DND-41 (cell line): ENCODE data around the gene GNAO1.

Source experiments
- EZH2 ChIP-seq: IDR thresholded peaks from 3 replicates; pipeline ENCODE4 v1.6.1; 2012; ENCODE audit warnings: borderline replicate concordance, low read depth, mild to moderate bottlenecking, moderate library complexity, low read length, inconsistent platforms; ENCODE audit not compliant: severe bottlenecking
- TF ChIP-seq, protein P1 (sequence below): IDR thresholded peaks from 2 replicates; pipeline ENCODE4 v1.5.1; 2012; ENCODE audit warnings: borderline replicate concordance, low read length, moderate library complexity, mild to moderate bottlenecking; ENCODE audit not compliant: poor library complexity, severe bottlenecking; ENCODE audit errors: extremely low read depth

GRCh38 chr16:56190677-56191155 lies 573 bp upstream of the GNAO1 start:
- TF ChIP-seq, protein P1, sequence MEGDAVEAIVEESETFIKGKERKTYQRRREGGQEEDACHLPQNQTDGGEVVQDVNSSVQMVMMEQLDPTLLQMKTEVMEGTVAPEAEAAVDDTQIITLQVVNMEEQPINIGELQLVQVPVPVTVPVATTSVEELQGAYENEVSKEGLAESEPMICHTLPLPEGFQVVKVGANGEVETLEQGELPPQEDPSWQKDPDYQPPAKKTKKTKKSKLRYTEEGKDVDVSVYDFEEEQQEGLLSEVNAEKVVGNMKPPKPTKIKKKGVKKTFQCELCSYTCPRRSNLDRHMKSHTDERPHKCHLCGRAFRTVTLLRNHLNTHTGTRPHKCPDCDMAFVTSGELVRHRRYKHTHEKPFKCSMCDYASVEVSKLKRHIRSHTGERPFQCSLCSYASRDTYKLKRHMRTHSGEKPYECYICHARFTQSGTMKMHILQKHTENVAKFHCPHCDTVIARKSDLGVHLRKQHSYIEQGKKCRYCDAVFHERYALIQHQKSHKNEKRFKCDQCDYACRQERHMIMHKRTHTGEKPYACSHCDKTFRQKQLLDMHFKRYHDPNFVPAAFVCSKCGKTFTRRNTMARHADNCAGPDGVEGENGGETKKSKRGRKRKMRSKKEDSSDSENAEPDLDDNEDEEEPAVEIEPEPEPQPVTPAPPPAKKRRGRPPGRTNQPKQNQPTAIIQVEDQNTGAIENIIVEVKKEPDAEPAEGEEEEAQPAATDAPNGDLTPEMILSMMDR: no peak
- TF ChIP-seq EZH2: no peak
